Heart left ventricle (tissue), 13 donors: ENCODE measurements around the gene CFL1.

Experiments
- CTCF ChIP-seq, 12 donors: fragments of 200-600 bp; sonication (generic) in 4 of 12; IDR thresholded peaks; one replicate each; pipeline versions ENCODE4 v1.5.0 to v1.8.0; 2018 to 2022; ENCODE audit warnings: antibody characterized with exemption in 12 of 12, mild to moderate bottlenecking in 5 of 12
- POLR2A ChIP-seq, 2 donors: fragments of 450-650 bp; IDR thresholded peaks; one replicate each; pipeline ENCODE4 v1.6.1; 2017; ENCODE audit warnings: antibody characterized with exemption in 2 of 2, mild to moderate bottlenecking in 2 of 2, moderate library complexity in 2 of 2
- donor health status: ischemic (EF 13 %, LVEDD 7.1; RV severe dilation, severe dysfunction).
- donor health status: DM: no; HTN: yes; CAD: no.
- donor health status: DM: no; HTN: no; CAD: no.
- donor health status: ischemic (EF 25% LVEDD 6.9; RV normal size, moderate dysfunction).
- donor health status: ischemic (EF 25% LVEDD 5.7; RV mildly dilated, moderate dysfunction).
- donor health status: ischemic (EF 35%, LVEDD 5.7; RV mildly dilated, moderate dysfunction).
- donor health status: nonischemic (EF 11% LVEDD 7.7; RV severe dilation, severe dysfunction).
- donor health status: DM: yes; HTN: yes; CAD: no.
- donor health status: PGD.
- donor health status: ischemic (EF 29% LVEDD 5.4; RV normal size, mild dysfunction).
- donor health status: nonischemic (EF 23%, LVEDD 6.1; RV moderate dilation, normal function).

DNA sequence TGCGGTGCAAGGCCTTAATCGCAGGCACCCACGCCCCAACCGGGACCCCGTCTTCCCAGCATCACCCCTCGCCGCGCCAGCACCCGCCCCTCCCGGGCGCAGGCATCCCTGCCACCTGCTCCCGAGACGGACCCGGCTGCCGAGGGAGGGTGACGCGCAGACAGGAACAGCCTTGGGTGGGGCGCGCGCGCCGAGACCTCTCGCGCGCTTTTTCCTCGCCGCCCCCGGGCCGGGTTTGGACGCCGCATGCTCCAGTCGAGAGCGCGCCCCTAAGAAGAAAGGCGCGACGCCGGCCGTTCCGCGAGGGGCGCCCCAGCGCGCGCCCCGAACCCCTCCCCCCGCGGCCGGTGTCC is 504 bp downstream of the CFL1 start:
- TF ChIP-seq POLR2A (IDR thresholded peaks at IDR 0.05) (no peak), CTCF (IDR thresholded peaks at IDR 0.05) (peak in 1 of 12 donors; percentile 4)
